ENCODE results near the gene ECPAS.

- no peak for TF ChIP-seq GATA2 (IDR thresholded peaks at IDR 0.05; ENCODE audit: low read depth, low read length)
- TF ChIP-seq GATA3 (IDR thresholded peaks at IDR 0.05; ENCODE audit: low read depth, low read length): no peak
Measured at GRCh38 chr9:111427186-111427585, 57.0 kb downstream of the ECPAS start.

All from SH-SY5Y (cell line).